ENCODE measurements around the gene FNDC10.
"Not testable (repeated sequence)": the region's sequence is repeated elsewhere in the genome, so short reads cannot be mapped to it uniquely, and the experiment has no call there.

Gene FNDC10

GRCh38 chr1:1559066-1559465 is 40.9 kb downstream of the FNDC10 start:
- Histone ChIP-seq H3K36me3 (ENCODE audit: control insufficient read depth, insufficient read depth, low read length) (peaks cover 24% of the 10 kb centered on the region), H3K27ac (ENCODE audit: low read depth, low read length) (no peak overlapping the region), H3K4me3 (ENCODE audit: low read length) (no peak overlapping the region), H3K4me1 (ENCODE audit: control insufficient read depth, insufficient read depth, low read length) (no peaks in the 10 kb centered on the region), H3K9ac (ENCODE audit: low read length) (no peak overlapping the region), H3K27me3 (ENCODE audit: control insufficient read depth, insufficient read depth, low read length) (no peaks in the 10 kb centered on the region)

- peaks cover 20% of the 10 kb centered on the region for H3K36me3 ChIP-seq (ENCODE audit: control insufficient read depth, insufficient read depth, low read length)
- no peak overlapping the region for H3K4me3 ChIP-seq (ENCODE audit: low read length)
- H3K27me3 ChIP-seq (ENCODE audit: control insufficient read depth, insufficient read depth, low read length), result no peaks in the 10 kb centered on the region
- no peak overlapping the region for H3K9ac ChIP-seq (ENCODE audit: low read length)
- no peak overlapping the region for H3K27ac ChIP-seq (ENCODE audit: low read depth, low read length)
- H3K4me1 ChIP-seq (ENCODE audit: control insufficient read depth, insufficient read depth, low read length), result no peaks in the 10 kb centered on the region
Observed at GRCh38 chr1:1558591-1558990, 41.3 kb downstream of the FNDC10 start.

- not testable (repeated sequence) for H3K27me3 ChIP-seq (ENCODE audit: control insufficient read depth, insufficient read depth, low read length); H3K9ac ChIP-seq (ENCODE audit: low read length); H3K4me3 ChIP-seq (ENCODE audit: low read length); H3K27ac ChIP-seq (ENCODE audit: low read depth, low read length); H3K4me1 ChIP-seq (ENCODE audit: control insufficient read depth, insufficient read depth, low read length)
- H3K36me3 ChIP-seq (ENCODE audit: control insufficient read depth, insufficient read depth, low read length), result peaks cover 17% of the 10 kb centered on the region
Observed at GRCh38 chr1:1557688-1558087, 42.2 kb downstream of the FNDC10 start.

- H3K27ac ChIP-seq (ENCODE audit: low read depth, low read length); H3K9ac ChIP-seq (ENCODE audit: low read length); H3K4me1 ChIP-seq (ENCODE audit: control insufficient read depth, insufficient read depth, low read length); H3K4me3 ChIP-seq (ENCODE audit: low read length); H3K27me3 ChIP-seq (ENCODE audit: control insufficient read depth, insufficient read depth, low read length): not testable (repeated sequence)
- peaks cover 12% of the 10 kb centered on the region for H3K36me3 ChIP-seq (ENCODE audit: control insufficient read depth, insufficient read depth, low read length)
Observed at GRCh38 chr1:1556961-1557360, 43.0 kb downstream of the FNDC10 start.

DNA sequence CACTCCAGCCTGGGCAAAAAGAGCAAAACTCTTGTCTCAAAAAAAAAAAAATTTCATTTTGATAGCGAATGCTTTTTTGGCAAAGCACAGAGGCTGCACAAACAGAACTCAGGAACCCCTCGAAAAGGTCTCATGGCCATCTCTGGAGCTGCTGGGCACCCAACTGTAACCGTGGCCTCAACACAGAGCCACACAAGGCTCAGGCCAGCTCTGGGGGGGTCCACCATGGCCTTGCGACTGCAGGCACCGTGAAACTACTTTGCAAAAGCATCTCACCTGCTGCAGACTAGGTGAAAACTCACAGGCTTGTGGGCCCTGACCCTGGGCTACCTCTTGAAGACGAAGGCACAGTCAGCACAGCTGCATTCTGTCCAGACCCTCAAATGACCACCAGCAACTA is 43.4 kb downstream of the FNDC10 start:
- Histone ChIP-seq H3K4me1 (ENCODE audit: control insufficient read depth, insufficient read depth, low read length) (no peaks in the 10 kb centered on the region), H3K27ac (ENCODE audit: low read depth, low read length) (no peak overlapping the region), H3K36me3 (ENCODE audit: control insufficient read depth, insufficient read depth, low read length) (peaks cover 8% of the 10 kb centered on the region), H3K9ac (ENCODE audit: low read length) (no peak overlapping the region), H3K27me3 (ENCODE audit: control insufficient read depth, insufficient read depth, low read length) (no peaks in the 10 kb centered on the region), H3K4me3 (ENCODE audit: low read length) (no peak overlapping the region)

DNA sequence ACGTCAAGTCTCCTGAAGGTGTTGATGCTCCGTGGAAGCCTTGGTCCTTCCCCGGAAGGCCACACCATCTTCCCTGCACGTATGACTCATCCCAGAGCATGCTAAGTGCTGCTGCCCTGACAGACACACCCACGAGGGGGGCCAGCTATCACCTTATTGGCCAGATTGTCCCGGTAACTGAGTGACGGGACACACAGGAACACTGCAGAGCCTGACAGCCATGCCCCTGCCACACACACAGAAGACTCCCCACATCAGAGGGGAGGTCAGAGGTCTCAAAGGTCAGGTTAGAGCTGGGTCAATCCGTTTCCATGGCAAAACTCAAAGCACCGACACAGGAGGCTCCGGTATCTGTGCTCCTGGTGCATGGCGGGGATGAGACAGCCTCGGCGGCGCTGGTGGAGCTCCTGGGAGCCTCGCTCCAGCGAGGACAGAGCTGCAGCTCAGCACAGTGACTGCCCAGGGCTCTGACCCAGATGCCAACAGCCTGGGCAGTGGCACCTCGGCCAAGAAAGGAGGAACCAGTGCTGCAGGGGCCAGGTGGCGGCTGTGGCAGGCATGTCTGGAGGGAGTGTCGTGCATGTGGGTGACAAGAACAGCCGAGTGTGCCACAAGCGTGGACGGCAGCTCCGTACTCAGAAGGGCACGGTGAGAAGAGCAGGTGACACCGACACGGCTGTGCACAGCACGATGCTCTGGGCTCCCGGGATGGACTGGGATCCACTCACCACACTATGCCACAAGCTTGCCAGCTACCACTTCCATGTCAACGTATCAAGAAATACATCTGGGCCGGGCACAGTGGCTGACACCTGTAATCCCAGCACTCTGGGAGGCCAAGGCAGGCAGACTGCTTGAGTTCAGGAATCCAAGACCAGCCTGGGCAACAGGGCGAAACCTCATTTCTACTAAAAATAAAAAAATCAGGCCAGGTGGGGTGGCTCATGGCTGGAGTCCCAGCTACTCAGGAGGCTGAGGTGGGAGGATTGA is 44.7 kb downstream of the FNDC10 start:
- Histone ChIP-seq H3K27ac (ENCODE audit: low read depth, low read length) (no peak overlapping the region), H3K27me3 (ENCODE audit: control insufficient read depth, insufficient read depth, low read length) (no peaks in the 10 kb centered on the region), H3K9ac (ENCODE audit: low read length) (no peak overlapping the region), H3K4me3 (ENCODE audit: low read length) (no peak overlapping the region), H3K36me3 (ENCODE audit: control insufficient read depth, insufficient read depth, low read length) (peaks cover 4% of the 10 kb centered on the region), H3K4me1 (ENCODE audit: control insufficient read depth, insufficient read depth, low read length) (no peaks in the 10 kb centered on the region)

DNA sequence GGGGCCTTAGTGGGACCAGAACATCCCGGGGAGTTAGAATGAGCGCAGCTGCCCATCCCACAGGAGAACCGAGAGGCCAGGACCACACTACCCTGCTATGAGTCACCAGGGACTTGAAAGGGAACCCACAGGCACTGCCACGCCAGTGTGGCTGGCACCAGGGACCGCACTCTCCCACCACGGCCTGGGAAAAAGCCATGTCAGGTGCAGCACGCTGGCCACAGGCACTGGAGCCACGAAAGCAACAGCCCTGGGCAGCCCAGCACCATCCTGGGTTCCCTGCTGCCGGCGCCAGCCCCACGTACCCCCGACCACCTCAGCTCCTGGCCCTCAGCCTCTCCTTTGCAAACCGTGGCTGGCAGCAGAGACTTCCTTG is 45.4 kb downstream of the FNDC10 start:
- H3K27ac ChIP-seq (ENCODE audit: low read depth, low read length), result no peak overlapping the region
- no peak overlapping the region for H3K4me3 ChIP-seq (ENCODE audit: low read length)
- H3K4me1 ChIP-seq (ENCODE audit: control insufficient read depth, insufficient read depth, low read length), result no peaks in the 10 kb centered on the region
- H3K36me3 ChIP-seq (ENCODE audit: control insufficient read depth, insufficient read depth, low read length), result peaks cover 3% of the 10 kb centered on the region
- H3K27me3 ChIP-seq (ENCODE audit: control insufficient read depth, insufficient read depth, low read length), result no peaks in the 10 kb centered on the region
- no peak overlapping the region for H3K9ac ChIP-seq (ENCODE audit: low read length)

- H3K9ac ChIP-seq (ENCODE audit: low read length), result no peak overlapping the region
- peaks cover 3% of the 10 kb centered on the region for H3K36me3 ChIP-seq (ENCODE audit: control insufficient read depth, insufficient read depth, low read length)
- H3K4me3 ChIP-seq (ENCODE audit: low read length), result no peak overlapping the region
- no peak overlapping the region for H3K27ac ChIP-seq (ENCODE audit: low read depth, low read length)
- H3K4me1 ChIP-seq (ENCODE audit: control insufficient read depth, insufficient read depth, low read length), result no peaks in the 10 kb centered on the region
- no peaks in the 10 kb centered on the region for H3K27me3 ChIP-seq (ENCODE audit: control insufficient read depth, insufficient read depth, low read length)
Observed at GRCh38 chr1:1553821-1554494, 46.0 kb downstream of the FNDC10 start.

- no peak overlapping the region for H3K4me3 ChIP-seq (ENCODE audit: low read length)
- no peaks in the 10 kb centered on the region for H3K27me3 ChIP-seq (ENCODE audit: control insufficient read depth, insufficient read depth, low read length)
- H3K9ac ChIP-seq (ENCODE audit: low read length), result no peak overlapping the region
- no peak overlapping the region for H3K27ac ChIP-seq (ENCODE audit: low read depth, low read length)
- peaks cover 6% of the 10 kb centered on the region for H3K36me3 ChIP-seq (ENCODE audit: control insufficient read depth, insufficient read depth, low read length)
- no peaks in the 10 kb centered on the region for H3K4me1 ChIP-seq (ENCODE audit: control insufficient read depth, insufficient read depth, low read length)
Observed at GRCh38 chr1:1552263-1552639, 47.7 kb downstream of the FNDC10 start.

DNA sequence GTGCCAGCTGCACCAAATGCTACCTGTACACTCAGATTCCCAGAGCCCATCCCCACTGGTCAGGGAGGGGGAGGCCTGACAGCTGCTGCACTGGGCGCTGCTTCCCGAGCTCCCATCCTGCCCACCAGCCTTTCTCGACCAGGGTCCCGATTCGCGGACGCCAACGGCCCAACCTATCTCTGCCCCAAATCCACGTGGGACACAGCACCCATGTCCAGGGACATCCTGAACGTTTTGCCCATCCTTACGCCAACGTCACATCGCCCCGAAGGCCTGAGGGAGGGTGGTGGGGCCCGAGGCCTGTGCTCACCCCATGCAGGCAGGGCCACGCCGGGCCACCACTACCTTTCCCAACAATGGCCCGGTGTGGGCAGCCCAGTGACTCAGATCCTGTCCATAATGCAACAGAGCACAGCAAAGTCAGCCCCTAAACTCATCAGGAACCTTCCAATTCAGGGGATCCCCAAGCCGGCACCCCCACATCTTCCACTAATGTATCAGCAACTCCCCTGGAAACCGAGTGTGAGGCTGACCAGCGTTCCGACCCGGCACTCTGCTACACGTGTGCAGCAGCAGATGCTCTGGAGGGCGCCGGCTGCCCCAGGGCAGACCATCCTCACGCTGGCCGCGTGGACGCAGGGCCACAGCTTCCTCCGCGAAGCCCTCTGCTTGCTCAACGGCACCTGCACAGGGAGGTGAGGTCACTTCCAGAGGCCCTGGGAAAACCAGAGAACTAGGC is 48.2 kb downstream of the FNDC10 start:
- Histone ChIP-seq H3K36me3 (ENCODE audit: control insufficient read depth, insufficient read depth, low read length) (peaks cover 6% of the 10 kb centered on the region), H3K4me1 (ENCODE audit: control insufficient read depth, insufficient read depth, low read length) (no peaks in the 10 kb centered on the region), H3K27me3 (ENCODE audit: control insufficient read depth, insufficient read depth, low read length) (no peaks in the 10 kb centered on the region), H3K27ac (ENCODE audit: low read depth, low read length) (no peak overlapping the region), H3K4me3 (ENCODE audit: low read length) (no peak overlapping the region), H3K9ac (ENCODE audit: low read length) (no peak overlapping the region)

DNA sequence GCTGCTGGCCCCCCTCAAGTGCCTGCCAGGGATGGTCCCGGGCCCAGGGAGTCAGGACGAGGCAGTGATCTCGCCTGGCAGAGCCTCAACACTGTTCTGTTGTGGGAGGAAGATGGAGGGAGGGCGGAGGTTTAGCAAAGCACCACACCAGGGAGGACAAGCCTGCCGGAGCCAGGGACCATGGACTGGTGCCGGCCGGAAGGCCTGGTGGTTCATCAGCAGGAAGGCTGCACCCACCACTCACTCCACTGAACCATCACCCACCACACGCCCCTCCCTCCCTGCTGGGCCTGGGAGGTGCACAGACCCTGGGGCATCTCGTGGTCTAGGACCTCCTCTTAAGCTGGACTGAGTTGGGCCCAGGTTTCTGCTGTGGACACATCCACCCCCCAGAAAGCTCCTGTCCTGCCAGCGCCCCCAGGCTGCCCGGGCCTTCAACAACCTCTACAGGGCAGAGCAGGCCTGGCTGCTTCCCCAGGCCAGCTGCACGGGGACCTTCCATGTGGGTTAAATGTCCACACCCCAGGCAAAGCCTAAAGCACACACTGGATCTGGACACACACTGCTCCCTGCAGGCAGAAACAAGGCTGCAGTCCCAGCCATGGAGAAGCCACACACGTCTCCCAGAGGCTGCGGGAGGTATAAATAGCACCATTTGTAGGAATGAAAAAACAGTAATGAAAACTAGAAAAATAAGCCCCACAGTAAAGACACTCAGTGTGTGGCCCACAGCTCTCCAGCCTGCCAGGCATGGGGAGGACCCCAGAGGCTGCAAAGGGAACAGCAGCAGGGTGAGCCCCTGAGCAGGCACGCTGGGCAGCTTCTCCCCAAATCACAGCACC is 49.1 kb downstream of the FNDC10 start:
- H3K27ac ChIP-seq (ENCODE audit: low read depth, low read length), result no peak overlapping the region
- H3K9ac ChIP-seq (ENCODE audit: low read length), result no peak overlapping the region
- H3K4me3 ChIP-seq (ENCODE audit: low read length), result no peak overlapping the region
- H3K36me3 ChIP-seq (ENCODE audit: control insufficient read depth, insufficient read depth, low read length), result peaks cover 6% of the 10 kb centered on the region
- H3K27me3 ChIP-seq (ENCODE audit: control insufficient read depth, insufficient read depth, low read length), result no peaks in the 10 kb centered on the region
- H3K4me1 ChIP-seq (ENCODE audit: control insufficient read depth, insufficient read depth, low read length), result no peaks in the 10 kb centered on the region

DNA sequence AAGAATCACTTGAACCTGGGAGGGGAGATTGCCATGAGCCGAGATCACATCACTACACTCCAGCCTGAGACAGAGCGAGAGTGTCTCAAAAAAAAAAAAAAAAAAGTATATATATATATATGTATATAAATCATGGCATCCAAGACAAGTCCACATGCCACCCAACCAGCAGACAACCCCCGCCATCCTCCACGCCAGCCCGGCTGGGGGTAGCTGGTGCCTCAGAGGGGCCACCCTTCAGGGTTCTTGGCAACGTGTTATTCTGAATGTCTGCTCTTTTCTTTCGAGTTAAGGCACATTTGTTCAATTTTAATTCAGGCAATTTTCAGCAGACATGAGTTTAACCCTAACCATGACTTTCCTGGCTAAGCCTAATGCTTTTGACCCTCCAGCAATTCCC is 49.8 kb downstream of the FNDC10 start:
- H3K4me1 ChIP-seq (ENCODE audit: control insufficient read depth, insufficient read depth, low read length), result no peaks in the 10 kb centered on the region
- H3K4me3 ChIP-seq (ENCODE audit: low read length), result no peak overlapping the region
- H3K27me3 ChIP-seq (ENCODE audit: control insufficient read depth, insufficient read depth, low read length), result no peaks in the 10 kb centered on the region
- H3K36me3 ChIP-seq (ENCODE audit: control insufficient read depth, insufficient read depth, low read length), result peaks cover 6% of the 10 kb centered on the region
- H3K27ac ChIP-seq (ENCODE audit: low read depth, low read length), result no peak overlapping the region
- no peak overlapping the region for H3K9ac ChIP-seq (ENCODE audit: low read length)

Data from rectal smooth muscle tissue (tissue), 1 donor.